H1 (cell line): ENCODE data around the gene ZBTB11. TPM values are rescaled to one million over a fixed set of nuclear protein-coding genes. Genes with fewer than 3 reads are reported as not detected.

Source experiments
- CTCF ChIA-PET: fragments of 300-600 bp; sonication (Branson Sonifier 250); formaldehyde crosslinking; loops from one replicate; lab custom pipeline; 2021; ENCODE audit not compliant: partially characterized antibody; lab: Charles Lee
- POLR2A ChIA-PET: fragments of 300-600 bp; sonication (Branson Sonifier 250); formaldehyde crosslinking; loops from one replicate; lab custom pipeline; 2021; ENCODE audit warnings: inconsistent platforms; ENCODE audit not compliant: partially characterized antibody; lab: Charles Lee
- DNase-seq, 2 experiments: peaks; one replicate each; pipeline versions ENCODE4 v3.0.0 to v3.0.0-alpha.2; 2010 to 2022; ENCODE audit warnings: low spot score in 2 of 2, low read depth in 1 of 2, mixed read lengths in 1 of 2
- FAIRE-seq: peaks from 2 replicates; lab custom pipeline; 2011; peaks lifted over from hg19 to GRCh38; lab: Jason Lieb, UNC
- H2AFZ ChIP-seq: 2 replicates; pipeline ENCODE4 v1.8.1; 2012; ENCODE audit warnings: low read length, inconsistent platforms
- H2AK5ac ChIP-seq: 2 replicates; pipeline ENCODE4 v1.6.1; 2013; ENCODE audit warnings: low read depth, low read length
- H2BK120ac ChIP-seq: replicated peaks from 2 replicates; pipeline ENCODE3; 2013; ENCODE audit warnings: low read depth, low read length, inconsistent platforms
- H2BK12ac ChIP-seq: 2 replicates; pipeline ENCODE4 v1.6.1; 2013; ENCODE audit warnings: low read depth, low read length
- H2BK15ac ChIP-seq: 2 replicates; pipeline ENCODE4 v1.6.1; 2013; ENCODE audit warnings: low read length
- H2BK20ac ChIP-seq: 2 replicates; pipeline ENCODE4 v1.6.1; 2013; ENCODE audit warnings: low read length
- H2BK5ac ChIP-seq: 2 replicates; pipeline ENCODE4 v1.6.1; 2013; ENCODE audit warnings: low read depth, low read length
- H3K14ac ChIP-seq: 2 replicates; pipeline ENCODE4 v1.6.1; 2013; ENCODE audit warnings: inconsistent platforms; ENCODE audit not compliant: insufficient read length
- H3K18ac ChIP-seq: 2 replicates; pipeline ENCODE4 v1.6.1; 2013; ENCODE audit warnings: low read length; ENCODE audit errors: extremely low read depth
- H3K23ac ChIP-seq: 2 replicates; pipeline ENCODE4 v1.6.1; 2013; ENCODE audit warnings: inconsistent platforms; ENCODE audit not compliant: insufficient read length
- H3K23me2 ChIP-seq: 2 replicates; pipeline ENCODE4 v1.6.1; 2013; ENCODE audit warnings: low read depth, low read length
- H3K27ac ChIP-seq: 2 replicates; pipeline ENCODE4 v1.6.1; 2011; ENCODE audit warnings: low read depth, low read length, inconsistent platforms
- H3K27me3 ChIP-seq, 4 experiments: replicated peaks in 1 of 4; 1 replicate in 1 of 4; 2 replicates in 3 of 4; pipeline versions ENCODE4 v1.6.1 to v1.8.1; 2011 to 2013; ENCODE audit warnings: low read length in 3 of 4, mild to moderate bottlenecking in 3 of 4, inconsistent platforms in 2 of 4, mixed read lengths in 2 of 4, moderate library complexity in 1 of 4; ENCODE audit not compliant: control insufficient read depth in 3 of 4, insufficient read depth in 3 of 4; ENCODE audit errors: extremely low read depth in 1 of 4
- H3K36me3 ChIP-seq, 4 experiments: 2 replicates each; pipeline versions ENCODE4 v1.6.1 to v1.8.1; 2011 to 2013; ENCODE audit warnings: mild to moderate bottlenecking in 4 of 4, low read length in 3 of 4, moderate library complexity in 2 of 4, control low read depth in 1 of 4, inconsistent platforms in 1 of 4; ENCODE audit not compliant: insufficient read depth in 4 of 4, control insufficient read depth in 2 of 4
- H3K4ac ChIP-seq: replicated peaks from 2 replicates; pipeline ENCODE3; 2013; ENCODE audit warnings: low read length, low read depth, mixed read lengths, inconsistent platforms; ENCODE audit not compliant: insufficient read length
- H3K4me1 ChIP-seq, 4 experiments: replicated peaks in 1 of 4; 1 replicate in 1 of 4; 2 replicates in 3 of 4; pipeline versions ENCODE4 v1.6.1 to v1.8.1; 2011 to 2013; ENCODE audit warnings: low read length in 3 of 4, inconsistent platforms in 2 of 4, mixed read lengths in 1 of 4; ENCODE audit not compliant: insufficient read depth in 4 of 4, control insufficient read depth in 3 of 4
- H3K4me2 ChIP-seq, 2 experiments: 2 replicates each; pipeline versions ENCODE4 v1.6.1 to v1.8.1; 2011 to 2013; ENCODE audit warnings: low read depth in 2 of 2, low read length in 2 of 2, control low read depth in 1 of 2, inconsistent platforms in 1 of 2, mild to moderate bottlenecking in 1 of 2; ENCODE audit not compliant: insufficient read depth in 1 of 2
- H3K4me3 ChIP-seq, 4 experiments: fragments of 200-600, 300-600 bp in 1 of 4; sonication (generic), shearing (Covaris generic), sonication (Bioruptor Twin) in 1 of 4; 2 replicates each; pipeline versions ENCODE4 v1.5.1 to v1.8.1; 2011 to 2016; ENCODE audit warnings: low read length in 4 of 4, low read depth in 3 of 4, control low read depth in 2 of 4, inconsistent platforms in 2 of 4, mild to moderate bottlenecking in 2 of 4, mixed read lengths in 1 of 4, moderate library complexity in 1 of 4; ENCODE audit not compliant: insufficient read depth in 2 of 4; ENCODE audit errors: extremely low read depth in 1 of 4
- H3K56ac ChIP-seq: replicated peaks from 2 replicates; pipeline ENCODE3; 2013; ENCODE audit warnings: low read depth, mild to moderate bottlenecking, mixed read lengths, low read length, inconsistent platforms; ENCODE audit not compliant: insufficient read length
- H3K79me1 ChIP-seq: 2 replicates; pipeline ENCODE4 v1.6.1; 2013; ENCODE audit warnings: low read depth, low read length, control low read depth
- H3K79me2 ChIP-seq, 2 experiments: 2 replicates each; pipeline versions ENCODE4 v1.6.1 to v1.8.1; 2012 to 2013; ENCODE audit warnings: low read length in 2 of 2, mild to moderate bottlenecking in 2 of 2, inconsistent platforms in 1 of 2; ENCODE audit not compliant: insufficient read depth in 2 of 2, control insufficient read depth in 1 of 2
- H3K9ac ChIP-seq, 4 experiments: replicated peaks in 1 of 4; 1 replicate in 1 of 4; 2 replicates in 3 of 4; pipeline versions ENCODE4 v1.6.1 to v1.8.1; 2011 to 2013; ENCODE audit warnings: low read depth in 3 of 4, low read length in 3 of 4, control low read depth in 2 of 4, mild to moderate bottlenecking in 2 of 4, moderate library complexity in 2 of 4, inconsistent platforms in 1 of 4; ENCODE audit errors: extremely low read depth in 1 of 4
- H3K9me3 ChIP-seq, 2 experiments: 2 replicates each; pipeline versions ENCODE4 v1.6.1 to v1.8.1; 2012 to 2013; ENCODE audit warnings: mild to moderate bottlenecking in 2 of 2, moderate library complexity in 2 of 2, control low read depth in 1 of 2, inconsistent platforms in 1 of 2, low read depth in 1 of 2, low read length in 1 of 2, mixed read lengths in 1 of 2; ENCODE audit not compliant: insufficient read depth in 2 of 2
- H4K20me1 ChIP-seq, 2 experiments: replicated peaks in 1 of 2; 2 replicates each; pipeline versions ENCODE3 to v1.8.1; 2011 to 2013; ENCODE audit warnings: inconsistent platforms in 2 of 2, low read length in 2 of 2, mild to moderate bottlenecking in 1 of 2; ENCODE audit not compliant: insufficient read depth in 2 of 2, control insufficient read depth in 1 of 2
- H4K5ac ChIP-seq: 2 replicates; pipeline ENCODE4 v1.6.1; 2013; ENCODE audit warnings: low read length, low read depth, mixed read lengths, inconsistent platforms; ENCODE audit not compliant: insufficient read length
- H4K8ac ChIP-seq: 2 replicates; pipeline ENCODE4 v1.8.0; 2013; ENCODE audit warnings: mild to moderate bottlenecking, moderate library complexity, low read length, inconsistent platforms; ENCODE audit not compliant: insufficient read depth; ENCODE audit errors: extremely low read depth
- H4K91ac ChIP-seq: replicated peaks from 2 replicates; pipeline ENCODE3; 2013; ENCODE audit warnings: low read length, mixed read lengths, inconsistent platforms; ENCODE audit not compliant: insufficient read length
- TEAD4 ChIP-seq: IDR thresholded peaks from 2 replicates; pipeline ENCODE4 v1.6.1; 2012; ENCODE audit warnings: low read depth, low read length, inconsistent platforms, mixed read lengths
- WGBS, 2 experiments: shearing (Covaris generic) in 1 of 2; methylation state at CpG; one replicate each; pipeline versions ENCODE4 v1.1.6 to v1.1.7; 2013 to 2015; ENCODE audit warnings: low lambda C conversion rate in 2 of 2, mixed read lengths in 2 of 2, inconsistent platforms in 1 of 2, low coverage in 1 of 2, missing lambda C conversion rate in 1 of 2; ENCODE audit not compliant: insufficient replicate concordance in 2 of 2, insufficient coverage in 1 of 2, insufficient read length in 1 of 2; ENCODE audit errors: extremely low coverage in 1 of 2, missing lambda C conversion rate in 1 of 2; 5-methylcytosine and 5-hydroxymethylcytosine counted together
- polyA plus RNA-seq, 7 experiments: library from polyadenylated mRNA; depleted of rRNA in 3 of 7; stranded (reverse) in 5 of 7; unstranded in 2 of 7; fragments of >200 nt in 5 of 7; fragments of 200-250 nt in 2 of 7; gene quantifications; 1 replicate in 5 of 7; 2 replicates in 1 of 7; 4 replicates in 1 of 7; pipeline versions ENCODE4 v1.2.1 to v1.2.3, GENCODE V29; 2011 to 2013; ENCODE audit warnings: missing spikeins in 2 of 7, mixed read lengths in 2 of 7
- total RNA-seq: library from RNA; stranded (reverse); fragmentation: NEBNext Ultra II Directional; extraction: Animal tissue kit (Norgen Biotek cat#: 25700); gene quantifications from 2 replicates; pipeline ENCODE4 v1.2.1, GENCODE V29; 2021

Gene ZBTB11
- total and polyA plus RNA-seq, 2 of the 8 experiments (the other 6 are each of a cell fraction or from before 2014, with no cell fraction given): 3.0 to 14.0 TPM

GRCh38 chr3:101676216-101676764, 642 bp downstream of the ZBTB11 start:
- CTCF ChIA-PET: interaction anchor here (0.7 to 4.6 kb wide), 9 partner anchors 10 to 1357 kb away, joined by 3 to 29 read pairs (median 7); partner anchors contain the start of genes PCNP and RPL24
- peaks cover under 1 to 14% of the 10 kb centered on the region in 2 experiments for H4K20me1 ChIP-seq
- no peak for TF ChIP-seq TEAD4

More at GRCh38 chr3:101676216-101676764, 642 bp downstream of the ZBTB11 start:
- H3K14ac ChIP-seq: no peak overlapping the region
- no peak overlapping the region for H3K4ac ChIP-seq
- peak overlapping the region; percentile 64 to 76 for H3K4me2 ChIP-seq
- peaks cover 7 to 23% (median 14%) of the 10 kb centered on the region in 4 experiments for H3K36me3 ChIP-seq
- DNase-seq (peak; percentile 84 to 96), FAIRE-seq (no peak)
- H2BK20ac ChIP-seq: no peak overlapping the region
- H3K9me3 ChIP-seq: no peaks in the 10 kb centered on the region
- H3K4me3 ChIP-seq: peak overlapping the region; percentile 72 to 98 (median 85)
- no peak overlapping the region for H3K23ac ChIP-seq
- H3K79me2 ChIP-seq: peaks cover 0 to 44% of the 10 kb centered on the region in 2 experiments; a peak in 3 of 4 replicates
- H3K18ac ChIP-seq: peak overlapping the region; percentile 71; the same call in 1 of the 2 replicates
- H4K91ac ChIP-seq: peak overlapping the region; percentile 65
- peak overlapping the region; percentile 74 for H3K56ac ChIP-seq
- peak overlapping the region; percentile 77 for H3K27ac ChIP-seq
- H4K8ac ChIP-seq: peak overlapping the region; percentile 96
- no peak overlapping the region for H2AK5ac ChIP-seq
- H3K4me1 ChIP-seq: no peaks in the 10 kb centered on the region; a peak in 2 of 7 replicates
- POLR2A ChIA-PET: interaction anchor here (0.6 to 18.4 kb wide), 12 partner anchors 9 to 117 kb away, joined by 3 to 308 read pairs (median 4); partner anchors contain the start of genes CEP97, PCNP and RPL24
- peaks cover 2% of the 10 kb centered on the region; the same call in 1 of the 2 replicates for H3K23me2 ChIP-seq
- H3K79me1 ChIP-seq: peaks cover 3% of the 10 kb centered on the region
- peak overlapping the region; percentile 93 for H2BK5ac ChIP-seq
- no peak overlapping the region for H2BK120ac ChIP-seq
- no peaks in the 10 kb centered on the region for H3K27me3 ChIP-seq
- H2BK12ac ChIP-seq: peak overlapping the region; percentile 55; the same call in 1 of the 2 replicates
- WGBS, 2 experiments: 1% methylated on average over 39 of the region's 57 CpGs; no CpG with 5 or more reads in 1 of the 2 experiments
- peak overlapping the region; percentile 90 for H4K5ac ChIP-seq
- peak overlapping the region; percentile 71 to 95 (median 88) for H3K9ac ChIP-seq
- H2AFZ ChIP-seq: peak overlapping the region; percentile 70
- H2BK15ac ChIP-seq: no peak overlapping the region
